Retina (tissue), 1 donor: ENCODE results near the gene SNCA.

Experiments
- DNase-seq: peaks from one replicate; pipeline ENCODE4 v3.0.0-alpha.2; 2016

SNCA gene

DNA sequence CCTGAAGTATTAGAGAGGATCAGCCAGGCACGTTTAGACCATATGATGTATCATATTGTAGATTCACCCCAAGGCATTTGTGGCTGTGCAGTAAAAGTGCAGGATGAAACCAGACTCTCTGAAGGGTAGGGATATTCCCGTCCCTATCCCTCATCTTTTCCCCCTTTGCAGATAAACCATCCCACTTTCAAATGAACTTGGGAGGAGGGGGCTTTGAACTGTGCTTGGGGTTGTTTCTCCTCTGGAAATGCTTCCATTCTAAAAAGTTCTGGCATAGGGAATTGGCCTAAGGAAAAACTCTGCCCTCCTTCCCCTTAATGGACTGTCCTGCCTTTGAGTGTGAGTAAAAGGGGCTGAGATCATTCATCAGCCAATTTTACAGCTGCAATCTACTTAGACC, 23.8 kb downstream of the SNCA start:
- no peak for DNase-seq

DNA sequence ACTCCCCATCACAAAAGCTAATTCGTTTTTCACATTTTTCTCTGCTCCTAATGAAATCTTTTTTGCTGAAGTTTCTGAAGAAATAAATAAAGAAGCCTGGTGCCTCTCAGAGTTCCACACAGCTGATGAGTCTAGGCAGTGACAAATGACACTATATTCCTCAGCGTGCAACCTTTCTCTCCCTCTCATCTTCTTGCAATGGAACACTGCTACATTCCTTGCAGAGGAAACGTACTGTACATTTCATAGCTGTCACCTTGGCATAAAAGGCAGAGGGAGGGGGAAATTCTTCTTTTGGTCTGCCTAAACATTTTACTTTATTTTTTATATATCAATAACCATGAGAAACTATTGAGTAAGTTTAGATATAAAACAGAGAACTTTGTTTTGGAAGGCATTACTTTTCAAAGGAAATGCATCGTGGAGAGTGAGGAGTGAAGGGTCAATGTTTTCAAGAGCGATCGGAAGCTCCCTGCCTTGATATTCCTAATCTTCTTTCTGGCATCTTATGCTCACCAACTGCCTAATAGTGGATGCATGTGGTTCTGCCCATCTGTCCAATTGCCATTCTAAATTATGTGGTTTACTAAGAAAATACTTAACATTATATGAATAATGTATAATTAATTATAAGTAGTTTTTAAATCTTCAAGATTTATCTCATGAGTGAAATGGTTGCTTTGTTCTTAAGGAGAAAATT, 29.4 kb downstream of the SNCA start:
- no peak for DNase-seq

DNA sequence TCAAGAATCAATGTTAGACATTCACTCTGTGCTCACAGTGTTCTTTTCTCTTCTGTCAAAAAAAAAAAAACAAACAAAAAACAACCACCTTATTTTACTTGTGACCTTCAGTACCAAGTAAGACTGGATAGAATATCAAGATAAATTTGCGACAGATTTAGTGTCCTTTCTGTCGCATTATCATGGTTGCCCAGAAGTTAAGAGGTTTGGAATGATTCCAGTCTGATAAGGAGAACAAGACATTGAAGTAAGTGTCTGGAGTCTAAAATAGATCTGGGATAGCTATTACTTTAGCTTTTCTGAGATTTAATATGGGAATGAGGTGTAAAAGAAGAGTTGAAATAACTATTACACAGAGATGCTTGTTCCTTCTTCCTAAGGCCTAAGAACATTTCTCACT, 31.7 kb downstream of the SNCA start:
- DNase-seq = no peak

DNA sequence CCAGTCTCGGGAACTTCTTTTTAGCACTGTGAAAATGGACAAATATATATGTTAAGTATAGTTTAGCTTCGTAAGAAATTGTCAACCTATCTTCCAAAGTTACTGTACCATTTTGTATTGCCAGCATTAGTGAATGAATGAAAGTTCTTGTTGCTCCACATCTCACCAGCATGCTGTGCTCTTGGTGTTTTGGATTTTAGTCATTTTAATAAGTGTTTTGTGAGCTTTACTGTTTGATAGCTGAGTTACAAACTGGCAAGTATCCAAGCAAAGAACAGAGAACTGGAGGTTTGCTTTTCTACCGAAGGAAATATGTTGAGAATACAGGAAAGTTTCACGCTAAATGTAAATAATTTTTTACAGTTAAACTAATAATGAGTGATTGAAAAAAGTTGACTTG, 33.0 kb downstream of the SNCA start:
- no peak for DNase-seq

DNA sequence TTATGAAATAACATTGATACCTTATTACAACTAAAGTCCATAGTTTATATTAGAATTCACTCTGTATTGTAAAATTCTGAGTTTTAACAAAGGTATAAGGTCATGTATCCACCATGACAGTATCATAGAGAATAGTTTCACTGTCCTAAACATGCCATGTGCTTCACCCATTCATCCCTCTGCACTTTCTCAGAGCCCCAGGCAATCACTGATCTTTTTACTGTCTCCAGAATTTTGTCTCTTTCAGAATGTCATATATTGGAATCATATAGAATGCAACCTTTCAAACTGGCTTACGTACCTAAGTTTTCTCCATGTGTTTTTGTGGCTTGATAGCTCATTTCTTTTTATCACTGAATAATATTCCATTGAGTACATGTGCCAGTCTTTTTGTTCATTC, 33.9 kb downstream of the SNCA start:
- no peak for DNase-seq

DNA sequence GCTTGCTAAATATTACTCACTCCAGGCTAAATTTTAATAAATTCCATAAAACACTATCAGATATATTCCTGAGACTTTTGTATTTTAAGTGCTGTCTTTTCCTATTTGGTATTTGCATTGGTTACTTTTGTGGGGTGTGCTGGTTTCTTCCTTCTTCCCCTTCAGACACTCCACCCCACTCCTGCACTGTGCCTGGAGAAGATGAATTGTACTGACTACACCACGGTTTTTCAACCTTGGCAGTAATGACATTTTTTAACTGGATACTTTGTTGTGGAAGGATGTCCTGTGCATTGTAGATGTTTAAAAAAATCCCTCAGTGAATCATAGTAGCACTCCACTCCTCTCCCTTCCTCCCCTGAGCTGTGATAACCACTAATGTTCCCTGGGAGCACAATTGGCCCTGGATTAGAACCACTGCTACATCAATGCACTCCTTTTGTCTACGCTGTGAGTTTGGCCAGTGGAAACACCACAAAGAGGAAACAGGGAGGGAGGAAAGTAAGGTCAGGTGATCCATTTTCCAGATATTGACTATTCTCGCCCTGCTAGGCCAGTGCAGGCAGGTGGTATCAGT, 36.3 kb downstream of the SNCA start:
- no peak for DNase-seq

DNA sequence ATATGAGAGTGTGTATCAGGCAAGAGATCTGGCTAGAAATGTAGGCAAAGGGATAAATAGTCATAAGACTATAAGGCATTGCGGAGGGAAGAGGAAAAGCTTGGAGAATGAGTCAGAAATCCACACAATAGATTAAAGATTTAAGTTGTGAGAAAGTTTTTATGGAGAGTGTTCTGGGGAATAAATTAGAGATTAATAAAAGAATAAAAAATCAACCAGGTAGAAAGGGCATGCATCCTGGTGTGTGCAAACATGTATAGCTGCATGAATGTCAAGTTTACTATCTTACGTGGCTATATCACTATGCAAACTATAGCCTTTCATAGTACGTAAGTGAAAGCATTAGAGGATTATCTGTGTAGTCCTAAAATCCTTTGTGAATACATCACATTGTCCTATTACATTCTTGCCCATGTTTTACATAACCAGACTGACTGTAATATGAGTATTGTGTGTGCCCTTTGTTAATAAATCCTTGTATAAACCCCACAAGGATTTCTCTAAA, 36.9 kb downstream of the SNCA start:
- DNase-seq = no peak

DNA sequence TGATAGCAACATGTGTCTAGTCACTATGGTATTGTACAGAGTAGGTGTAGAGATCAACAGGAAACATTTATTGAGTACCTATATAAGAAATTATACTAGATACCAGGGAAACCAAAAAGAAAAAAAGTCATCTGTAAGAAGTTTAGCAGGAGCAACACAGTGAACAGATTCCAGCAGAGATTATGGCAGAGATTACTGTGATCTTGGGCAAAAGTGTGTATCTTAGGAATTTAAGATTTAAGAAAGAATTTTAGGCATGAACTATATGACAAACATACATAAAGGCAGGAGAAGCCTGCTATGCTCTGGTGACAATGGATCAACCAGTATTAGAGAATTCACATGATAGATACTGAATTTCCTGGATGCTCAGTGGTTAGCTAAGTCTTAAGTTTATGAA, 37.9 kb downstream of the SNCA start:
- no peak for DNase-seq

DNA sequence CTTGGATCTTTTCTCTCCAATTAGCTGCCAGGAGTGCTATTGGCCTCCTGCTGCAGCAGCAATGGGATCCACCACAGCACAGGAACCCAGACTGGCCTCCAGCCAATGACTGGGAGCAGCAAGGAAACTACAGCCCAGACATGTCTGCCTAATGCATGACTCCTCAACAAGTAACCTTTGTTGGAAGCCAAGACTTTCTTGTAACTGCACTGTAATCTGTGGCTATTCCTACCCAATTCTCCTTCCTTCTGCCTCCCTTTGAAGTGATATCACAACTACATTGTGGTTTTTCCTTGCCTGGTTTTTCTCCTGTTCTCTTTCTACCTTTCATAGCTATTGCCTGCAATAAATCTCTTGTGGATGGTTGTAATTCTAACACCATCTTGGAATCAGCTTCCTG, 39.8 kb downstream of the SNCA start:
- DNase-seq = no peak

DNA sequence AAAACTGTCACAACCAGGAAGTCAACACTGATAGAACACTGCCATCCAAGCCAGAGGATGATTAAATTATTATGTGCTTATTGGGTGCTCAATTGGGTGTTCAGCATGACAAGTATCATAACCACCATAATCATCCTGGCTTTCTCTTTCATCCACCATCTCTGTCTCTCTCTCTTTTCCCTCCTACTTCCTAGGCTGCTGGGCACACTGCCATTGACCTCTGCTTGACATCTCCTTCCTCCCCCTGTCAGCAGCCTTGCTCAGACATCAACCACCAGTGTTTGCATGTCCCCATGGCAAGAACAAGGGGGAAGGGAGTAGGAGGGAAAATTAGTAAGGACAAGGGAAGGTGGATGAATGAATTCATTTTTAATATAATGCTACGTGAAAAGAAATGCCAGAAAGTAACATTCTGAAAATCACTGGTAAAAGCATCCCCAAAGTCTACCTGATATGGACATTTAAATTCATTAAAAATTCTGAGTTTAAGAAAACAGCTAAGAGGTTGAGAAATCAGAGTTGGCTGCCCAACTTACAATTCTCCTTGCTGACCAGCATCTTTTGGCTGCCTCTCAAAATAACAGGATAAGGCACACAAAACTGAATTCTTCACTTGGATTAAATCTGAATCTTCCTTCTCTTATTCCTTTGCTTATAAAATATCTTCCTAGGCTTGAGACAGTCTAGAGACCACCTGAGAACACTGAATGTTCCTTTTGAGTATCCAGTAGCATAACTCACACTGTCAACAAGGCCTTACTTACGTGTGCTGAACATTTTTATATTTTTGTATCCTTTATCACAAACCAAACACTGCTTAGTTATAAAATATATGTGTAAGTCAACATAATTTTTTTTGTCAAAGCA, 48.5 kb downstream of the SNCA start:
- peak; percentile 13 for DNase-seq

DNA sequence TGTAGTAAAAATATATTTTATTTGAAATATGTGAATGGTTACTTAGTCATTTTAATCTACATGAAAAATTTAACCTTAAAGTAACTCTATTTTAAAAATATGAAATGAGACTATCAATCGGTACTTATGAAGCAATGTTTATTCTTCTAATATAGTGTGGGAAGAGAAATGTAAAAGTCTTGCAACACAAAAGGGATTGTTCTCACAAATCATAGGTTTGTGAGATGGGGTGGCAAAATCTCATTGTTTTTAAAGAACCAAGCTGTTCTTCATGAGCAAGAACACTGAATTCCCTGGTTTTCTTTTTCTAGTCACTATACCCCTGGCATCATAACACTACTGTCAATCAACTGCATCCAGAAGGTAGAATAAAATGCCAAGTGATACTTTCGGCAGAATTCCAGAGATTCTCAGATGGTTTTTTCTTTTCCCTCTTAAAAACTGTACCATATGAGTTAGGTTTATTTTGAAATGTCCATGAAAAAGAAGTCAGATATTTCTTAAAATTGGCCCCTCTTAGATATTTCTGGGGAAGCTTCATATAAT, 52.2 kb downstream of the SNCA start:
- no peak for DNase-seq

DNA sequence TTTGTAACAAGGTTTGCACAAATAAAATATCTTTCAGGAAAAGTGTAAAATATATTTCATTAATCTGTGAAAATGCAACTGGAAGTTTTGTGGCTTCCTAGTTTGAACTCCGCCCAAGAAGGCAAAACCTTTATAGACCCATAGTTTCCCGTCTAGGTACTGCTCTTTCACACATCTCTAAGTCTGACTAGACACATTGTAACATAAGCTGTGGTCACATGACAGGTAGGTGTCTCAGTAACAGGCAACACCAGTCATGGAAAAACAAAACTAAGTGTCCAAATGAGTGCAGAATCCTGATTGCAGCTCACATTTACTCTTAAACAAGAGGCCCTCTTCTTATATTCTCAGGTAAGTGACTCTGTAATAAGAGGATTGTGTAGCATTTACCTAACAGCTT, 55.6 kb downstream of the SNCA start:
- no peak for DNase-seq

DNA sequence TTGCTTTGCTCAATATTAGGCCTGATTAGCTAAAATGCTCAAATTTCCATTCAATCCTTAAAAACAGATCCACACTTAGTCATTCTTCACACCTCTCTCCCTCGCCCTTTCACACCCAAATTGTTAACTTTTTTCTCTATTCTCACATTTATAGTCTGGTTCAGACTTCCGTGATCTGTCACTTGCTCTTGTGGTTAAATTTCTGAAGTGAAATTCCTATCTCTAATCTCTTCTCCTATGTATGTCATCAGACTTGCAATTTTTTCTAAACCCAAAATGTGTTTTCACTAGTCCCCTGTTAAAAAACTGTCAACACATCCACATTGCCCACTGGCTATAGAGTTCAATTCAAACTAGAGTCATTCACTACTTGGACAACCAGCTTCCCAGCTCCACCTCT, 63.2 kb downstream of the SNCA start:
- no peak for DNase-seq

DNA sequence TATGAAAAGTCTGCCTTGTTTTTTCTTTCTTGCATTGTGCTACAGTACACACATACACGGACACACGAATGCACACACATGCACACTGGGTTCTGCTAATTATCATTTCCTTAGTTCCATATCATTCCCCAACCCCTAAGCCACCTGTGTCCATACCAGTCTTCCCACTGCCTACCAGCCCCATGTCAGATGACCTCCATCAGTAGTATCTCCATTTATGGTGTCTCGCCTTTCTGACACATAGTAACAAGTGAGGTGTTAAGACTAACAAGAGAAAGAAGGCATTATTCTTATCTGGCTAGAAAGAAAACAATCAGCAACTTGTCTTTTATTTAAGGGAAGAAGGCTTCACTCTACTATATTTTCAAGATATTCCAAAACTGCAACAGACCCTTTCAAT, 67.1 kb downstream of the SNCA start:
- no peak for DNase-seq

DNA sequence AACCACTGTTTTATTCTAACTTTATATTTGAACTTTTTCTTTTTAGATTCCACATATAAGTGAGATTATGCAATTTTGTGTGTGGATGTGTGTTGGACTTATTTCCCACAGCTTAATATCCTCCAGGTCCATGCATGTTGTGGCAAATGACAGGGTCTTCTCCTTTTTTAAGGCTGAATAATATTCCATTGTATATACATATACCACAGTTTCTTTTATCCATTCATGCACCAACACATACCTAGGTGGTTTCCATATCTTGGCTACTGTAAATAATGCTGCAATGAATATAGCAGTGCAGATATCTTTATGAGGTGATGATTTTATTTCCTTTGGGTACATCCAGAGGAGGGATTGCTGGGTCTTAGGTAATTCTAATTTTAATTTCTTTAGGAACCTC, 69.0 kb downstream of the SNCA start:
- DNase-seq = no peak

DNA sequence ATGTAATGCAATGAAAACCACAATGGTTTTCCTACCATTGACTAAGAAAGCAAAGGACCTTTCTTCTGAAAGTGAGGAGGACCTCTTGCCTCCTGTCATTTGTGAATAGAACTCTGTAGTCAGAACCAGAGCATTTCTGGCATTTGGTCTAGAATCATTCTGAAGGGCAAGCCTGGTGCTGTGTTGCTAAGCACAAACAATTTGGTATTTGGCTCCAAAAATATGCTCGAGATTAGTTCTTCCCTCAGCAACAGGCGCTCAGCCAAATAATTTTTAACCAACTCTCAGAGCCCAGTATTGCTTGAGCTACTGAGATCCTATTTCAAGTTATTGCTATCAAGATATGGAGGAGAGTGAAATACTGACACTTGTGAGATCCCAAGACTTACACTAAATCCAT, 71.0 kb downstream of the SNCA start:
- DNase-seq = no peak

DNA sequence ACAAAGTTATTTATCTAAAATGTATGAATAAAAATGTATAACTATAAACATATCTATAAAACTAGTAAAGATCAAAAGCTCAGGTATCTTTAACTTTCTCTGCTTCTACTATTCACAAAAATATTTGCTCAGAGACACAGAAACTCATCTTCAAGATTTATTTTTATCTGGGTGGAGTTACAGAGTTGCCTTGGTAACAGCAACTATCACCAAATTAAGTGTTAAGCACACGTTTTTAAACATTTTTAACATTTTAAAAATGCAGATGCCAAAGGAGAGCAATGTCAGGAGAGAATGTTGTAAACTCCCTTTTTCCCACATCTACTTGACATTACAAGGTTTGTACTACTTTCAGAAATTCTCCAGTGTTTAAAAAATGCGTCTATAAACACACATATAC, 71.4 kb downstream of the SNCA start:
- DNase-seq = no peak

DNA sequence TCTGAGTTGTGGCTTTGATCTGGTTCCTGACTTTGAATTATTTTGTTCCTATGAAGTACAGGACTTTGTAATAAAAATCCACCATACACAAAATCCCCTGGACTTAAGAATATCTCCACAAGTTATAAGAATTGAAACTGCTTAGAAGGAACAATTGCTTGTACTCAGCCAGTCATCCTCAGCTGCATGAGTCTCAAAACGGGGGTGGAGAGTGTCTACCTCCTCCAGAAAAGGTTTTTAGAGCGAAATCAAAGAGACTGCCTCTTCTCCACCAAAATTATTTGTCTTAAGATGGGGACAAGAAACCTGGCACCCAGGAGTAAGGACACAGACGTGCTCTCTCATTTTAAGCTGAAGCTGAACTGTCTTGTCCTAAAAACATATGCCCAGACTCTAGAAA, 74.7 kb downstream of the SNCA start:
- DNase-seq = no peak

DNA sequence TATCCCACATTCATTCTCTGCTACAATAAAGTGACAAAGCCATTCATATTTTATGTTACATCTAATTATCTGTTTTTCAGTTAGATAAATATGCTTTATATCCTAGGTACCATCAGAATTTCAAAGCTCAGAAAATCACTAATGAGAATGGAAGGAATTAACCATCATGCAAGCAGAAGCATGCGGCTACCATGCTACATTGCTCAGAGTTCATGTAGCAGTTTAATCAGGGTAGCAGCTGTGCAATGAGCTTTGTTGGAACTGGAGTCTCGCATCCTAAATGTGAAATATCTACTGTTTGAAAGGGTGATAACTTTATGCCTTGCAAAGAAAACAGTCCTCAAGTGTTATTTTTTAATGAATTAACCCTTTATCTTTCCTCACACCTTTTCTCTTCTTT, 77.5 kb downstream of the SNCA start:
- no peak for DNase-seq

DNA sequence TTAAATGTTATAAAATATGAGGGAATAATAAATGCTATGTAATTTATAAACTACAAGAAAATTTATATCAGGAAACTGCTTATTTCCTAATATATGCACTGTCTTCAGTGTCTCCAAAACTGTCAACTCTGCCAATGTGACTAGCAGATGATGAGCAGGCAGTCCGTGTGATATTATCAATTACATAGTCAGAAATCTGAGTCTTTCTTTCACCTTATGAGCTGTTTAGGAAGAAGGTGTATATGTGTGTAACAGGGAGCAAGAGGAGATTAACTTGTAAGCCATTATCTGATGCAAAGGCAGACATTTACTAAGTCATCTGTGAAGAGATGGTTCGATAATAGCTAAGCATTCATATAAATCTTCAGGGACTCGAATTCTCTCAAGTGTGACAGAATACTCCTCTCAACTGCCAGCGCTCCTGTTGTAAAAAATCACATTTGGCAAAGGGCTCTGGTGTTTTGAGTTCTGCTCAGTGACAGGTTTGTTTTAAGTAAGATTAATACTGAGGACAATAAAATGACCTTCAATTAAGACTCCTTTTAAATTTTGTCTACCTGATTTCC, 79.7 kb downstream of the SNCA start:
- DNase-seq = peak; percentile 31

DNA sequence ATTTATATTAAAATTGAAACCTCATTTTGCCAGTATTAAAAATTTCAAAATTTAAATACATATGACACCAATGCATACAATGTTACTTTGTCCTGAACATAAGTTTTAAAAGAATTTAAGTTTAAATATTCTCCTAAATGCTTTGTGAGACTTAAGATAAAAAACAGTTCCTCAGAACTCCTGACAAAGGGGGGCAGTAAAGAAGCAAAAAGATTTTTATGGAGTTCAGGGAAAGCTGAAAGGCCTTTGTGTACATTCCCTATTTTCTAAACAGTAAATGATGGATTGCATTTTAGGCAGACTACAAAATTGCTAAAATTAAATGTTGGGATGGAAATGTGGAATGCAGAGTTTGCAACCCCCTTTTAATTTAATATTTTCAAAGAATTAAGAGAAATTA, 81.7 kb downstream of the SNCA start:
- DNase-seq = no peak

DNA sequence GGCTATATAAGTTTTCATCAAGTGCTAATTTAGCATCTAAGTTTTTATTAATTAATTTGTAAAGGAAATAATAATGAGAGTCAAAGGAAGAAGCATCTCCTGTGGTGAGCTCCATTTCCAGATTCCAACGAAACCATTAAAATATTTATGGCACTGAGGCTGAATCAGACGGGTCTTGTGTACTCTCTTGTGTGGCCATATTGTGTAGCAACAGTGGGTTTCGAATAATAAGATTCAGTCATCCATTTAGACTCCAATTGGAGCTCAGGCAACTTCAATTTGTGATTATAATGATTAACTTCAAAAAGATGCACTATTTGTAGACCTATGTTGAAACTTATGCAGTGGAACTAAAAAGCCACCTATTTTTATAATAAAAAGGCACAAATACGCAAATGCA, 82.4 kb downstream of the SNCA start:
- no peak for DNase-seq

DNA sequence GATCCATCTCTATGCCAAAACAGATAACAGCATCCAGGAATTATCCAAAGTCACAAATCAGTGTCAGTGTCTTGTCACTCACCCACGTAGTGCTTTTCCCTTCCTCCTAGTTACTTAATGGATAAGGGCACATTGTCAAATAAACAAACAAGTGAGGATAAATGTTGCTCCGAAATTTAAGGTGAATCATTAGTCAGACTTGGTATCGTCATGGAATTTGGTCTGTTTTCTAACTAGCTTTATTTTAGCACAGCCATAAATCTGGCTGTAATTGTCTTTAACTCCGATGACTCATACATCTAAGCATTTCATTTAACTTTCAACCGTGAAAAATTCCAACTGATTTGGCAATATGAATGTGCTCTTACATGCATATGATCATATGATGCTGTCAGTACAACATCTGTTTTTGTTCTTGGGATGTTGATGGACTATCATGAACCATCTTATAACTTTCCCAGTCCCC, 83.3 kb downstream of the SNCA start:
- DNase-seq = peak; percentile 57
